RWPE2 (cell line): ENCODE data around the gene SIK3.

ENCODE experiments used
- ATAC-seq: fragments of 200-7000 bp; cut with Tn5 transposase; 3 replicates; pipeline ENCODE4 v1.9.1; 2021; ENCODE audit warnings: low read depth
- DNase-seq: peaks from one replicate; pipeline ENCODE4 v3.0.0-alpha.2; 2020; ENCODE audit warnings: low spot score
- H3K27ac ChIP-seq: fragments of 450-650 bp; 2 replicates; pipeline ENCODE4 v1.5.1; 2017; ENCODE audit warnings: mild to moderate bottlenecking; ENCODE audit not compliant: poor library complexity, severe bottlenecking
- H3K27me3 ChIP-seq: fragments of 250-450 bp; sonication (Bioruptor Pico); 2 replicates; pipeline ENCODE4 v1.5.1; 2021; ENCODE audit warnings: mild to moderate bottlenecking, moderate library complexity; ENCODE audit not compliant: insufficient read depth, poor library complexity, severe bottlenecking
- H3K36me3 ChIP-seq: fragments of 250-450 bp; sonication (Bioruptor Pico); 2 replicates; pipeline ENCODE4 v1.5.1; 2020; ENCODE audit warnings: low read depth, mild to moderate bottlenecking, moderate library complexity
- H3K4me1 ChIP-seq: fragments of 250-450 bp; sonication (Bioruptor Pico); 2 replicates; pipeline ENCODE4 v1.5.1; 2021; ENCODE audit warnings: mild to moderate bottlenecking, moderate library complexity; ENCODE audit not compliant: insufficient read depth, poor library complexity, severe bottlenecking
- H3K4me3 ChIP-seq: fragments of 250-450 bp; sonication (Bioruptor Pico); 2 replicates; pipeline ENCODE4 v1.5.1; 2021; ENCODE audit warnings: mild to moderate bottlenecking, moderate library complexity; ENCODE audit not compliant: severe bottlenecking
- H3K9me3 ChIP-seq: fragments of 250-450 bp; sonication (Bioruptor Pico); 2 replicates; pipeline ENCODE4 v1.5.1; 2021; ENCODE audit warnings: mild to moderate bottlenecking, moderate library complexity; ENCODE audit not compliant: severe bottlenecking
- CTCF ChIP-seq: fragments of 450-650 bp; IDR thresholded peaks from one replicate; pipeline ENCODE4 v1.5.1; 2017; ENCODE audit warnings: mild to moderate bottlenecking, moderate library complexity; ENCODE audit not compliant: poor library complexity, severe bottlenecking

Gene SIK3

GRCh38 chr11:116938471-116939070 lies 159.7 kb downstream of the SIK3 start:
- Histone ChIP-seq H3K9me3 (no peaks in the 10 kb centered on the region), H3K4me1 (no peaks in the 10 kb centered on the region), H3K27ac (no peak overlapping the region), H3K4me3 (no peak overlapping the region), H3K27me3 (no peaks in the 10 kb centered on the region), H3K36me3 (no peaks in the 10 kb centered on the region)
- ATAC-seq (no peak), DNase-seq (no peak)
- TF ChIP-seq CTCF = no peak

GRCh38 chr11:116936754-116937446 lies 161.3 kb downstream of the SIK3 start:
- H3K4me1 ChIP-seq = peaks cover 4% of the 10 kb centered on the region
- H3K27ac ChIP-seq = no peak overlapping the region
- TF ChIP-seq CTCF = no peak
- no peaks in the 10 kb centered on the region for H3K9me3 ChIP-seq
- ATAC-seq = no peak
- H3K36me3 ChIP-seq = no peaks in the 10 kb centered on the region
- H3K4me3 ChIP-seq = no peak overlapping the region
- no peak for DNase-seq
- no peaks in the 10 kb centered on the region for H3K27me3 ChIP-seq

- no peak for ATAC-seq
- H3K4me1 ChIP-seq = peaks cover 6% of the 10 kb centered on the region
Measured at GRCh38 chr11:116935514-116935913, 162.7 kb downstream of the SIK3 start.

GRCh38 chr11:116935089-116935488 lies 163.1 kb downstream of the SIK3 start:
- Histone ChIP-seq H3K27ac (no peak overlapping the region), H3K36me3 (no peaks in the 10 kb centered on the region), H3K4me1 (peaks cover 6% of the 10 kb centered on the region), H3K4me3 (no peak overlapping the region), H3K27me3 (no peaks in the 10 kb centered on the region), H3K9me3 (no peaks in the 10 kb centered on the region)
- TF ChIP-seq CTCF = no peak
- ATAC-seq (no peak), DNase-seq (no peak)

More at GRCh38 chr11:116935514-116935913, 162.7 kb downstream of the SIK3 start:
- Histone ChIP-seq H3K27me3 (no peaks in the 10 kb centered on the region), H3K9me3 (no peaks in the 10 kb centered on the region), H3K36me3 (no peaks in the 10 kb centered on the region), H3K4me3 (no peak overlapping the region), H3K27ac (no peak overlapping the region)
- no peak for TF ChIP-seq CTCF
- DNase-seq = no peak

- no peaks in the 10 kb centered on the region for H3K9me3 ChIP-seq
- no peak overlapping the region for H3K27ac ChIP-seq
- DNase-seq = no peak
- H3K36me3 ChIP-seq = no peaks in the 10 kb centered on the region
- peaks cover 6% of the 10 kb centered on the region for H3K4me1 ChIP-seq
- no peaks in the 10 kb centered on the region for H3K27me3 ChIP-seq
- H3K4me3 ChIP-seq = no peak overlapping the region
- ATAC-seq = no peak
- TF ChIP-seq CTCF = no peak
Measured at GRCh38 chr11:116933961-116934360, 164.3 kb downstream of the SIK3 start.
